Activated CD4-positive, CD25-positive, alpha-beta regulatory T cell treated with anti-CD3 and anti-CD28 coated beads, Interleukin-2, amount 50 U/mL, for 72 hours (primary cell): ENCODE results near the gene MRPL32.
A peak's percentile ranks its signal among the peaks of the same experiment; 100 is the strongest.
"Not testable (repeated sequence)": the region's sequence is repeated elsewhere in the genome, so short reads cannot be mapped to it uniquely, and the experiment has no call there.

Source experiments
- DNase-seq: peaks from one replicate; pipeline ENCODE4 v3.0.0; 2021

Gene MRPL32

DNA sequence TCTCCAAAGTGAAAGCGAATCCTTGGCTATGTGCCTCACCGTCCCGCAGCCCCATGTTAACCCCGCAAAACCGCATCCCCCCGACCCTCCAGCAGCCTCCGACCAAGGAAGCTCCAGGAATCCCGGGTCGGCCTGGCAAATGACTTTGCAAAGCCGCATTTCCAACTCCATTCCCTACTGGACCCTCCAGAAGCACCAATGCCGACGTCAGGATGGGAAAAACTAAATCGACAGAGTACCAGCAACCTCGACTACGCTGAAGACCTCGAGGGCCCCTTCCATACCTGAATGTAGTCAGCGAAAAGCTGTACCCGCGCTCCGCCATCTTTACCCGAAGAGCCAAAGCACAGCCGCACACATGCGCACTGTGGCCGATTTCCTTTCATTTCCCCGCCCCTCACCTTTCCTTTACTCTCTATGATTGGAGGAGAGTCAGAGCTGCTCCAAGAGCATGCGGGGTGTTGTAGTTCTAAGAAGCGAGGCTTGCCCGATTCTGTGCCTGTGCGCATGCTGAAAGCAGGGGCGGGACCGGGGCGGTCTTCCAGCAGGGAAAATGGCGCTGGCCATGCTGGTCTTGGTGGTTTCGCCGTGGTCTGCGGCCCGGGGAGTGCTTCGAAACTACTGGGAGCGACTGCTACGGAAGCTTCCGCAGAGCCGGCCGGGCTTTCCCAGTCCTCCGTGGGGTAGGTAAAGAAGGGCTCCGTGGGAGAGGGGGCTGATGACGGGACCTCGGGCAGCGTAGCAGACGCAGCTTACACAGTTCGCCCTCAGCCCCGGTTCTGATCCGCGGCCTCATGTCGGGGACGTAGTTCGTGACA is at the start of gene MRPL32, which contains the start of gene PSMA2:
TSS of gene MRPL32 (plus strand) at position 543 of the 818 bp plus-strand sequence. CDS start at position 554, 11 bp downstream.
TSS of gene PSMA2 (minus strand) at position 341 of the 818 bp plus-strand sequence. CDS start at position 325, 16 bp downstream.
- DNase-seq, result peak; percentile 90

- DNase-seq, result no peak
Measured at GRCh38 chr7:42883950-42884349, 48.2 kb upstream of the MRPL32 start.

DNA sequence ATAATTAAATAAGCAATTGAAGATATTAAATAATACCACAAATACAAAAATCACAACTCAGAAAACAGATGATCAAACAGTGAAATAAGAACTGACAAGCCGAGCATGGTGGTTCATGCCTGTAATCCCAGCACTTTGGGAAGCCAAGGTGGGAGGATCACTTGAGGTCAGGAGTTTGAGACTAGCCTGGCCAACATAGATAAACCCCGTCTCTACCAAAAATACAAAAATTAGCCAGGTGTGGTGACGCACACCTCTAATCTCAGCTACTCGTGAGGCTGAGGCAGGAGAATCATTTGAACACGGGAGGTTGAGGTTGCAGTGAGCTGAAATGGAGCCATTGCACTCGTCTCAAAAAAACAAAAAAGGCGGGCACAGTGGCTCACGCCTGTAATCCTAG is 47.0 kb upstream of the MRPL32 start:
- DNase-seq, result not testable (repeated sequence)

DNA sequence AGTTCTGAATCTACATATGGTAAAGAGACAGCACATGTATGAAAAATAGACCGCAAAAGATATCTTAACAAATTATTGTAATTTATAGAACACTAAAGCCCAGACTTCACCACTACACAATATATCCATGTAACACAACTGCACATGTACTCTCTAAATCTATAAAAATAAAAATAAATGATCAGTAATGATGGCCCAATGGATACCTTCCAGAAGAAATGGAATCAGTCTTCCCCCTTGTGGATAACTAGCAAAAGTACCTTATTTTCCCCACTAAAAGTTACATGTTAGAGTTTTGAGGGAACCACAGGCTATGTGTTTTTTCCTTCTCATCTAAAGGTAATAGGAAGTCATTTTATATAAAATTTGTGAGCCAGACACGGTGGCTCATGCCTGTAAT is 46.0 kb upstream of the MRPL32 start:
- DNase-seq, result no peak

- DNase-seq, result no peak
Measured at GRCh38 chr7:42886893-42887505, 45.2 kb upstream of the MRPL32 start.

DNA sequence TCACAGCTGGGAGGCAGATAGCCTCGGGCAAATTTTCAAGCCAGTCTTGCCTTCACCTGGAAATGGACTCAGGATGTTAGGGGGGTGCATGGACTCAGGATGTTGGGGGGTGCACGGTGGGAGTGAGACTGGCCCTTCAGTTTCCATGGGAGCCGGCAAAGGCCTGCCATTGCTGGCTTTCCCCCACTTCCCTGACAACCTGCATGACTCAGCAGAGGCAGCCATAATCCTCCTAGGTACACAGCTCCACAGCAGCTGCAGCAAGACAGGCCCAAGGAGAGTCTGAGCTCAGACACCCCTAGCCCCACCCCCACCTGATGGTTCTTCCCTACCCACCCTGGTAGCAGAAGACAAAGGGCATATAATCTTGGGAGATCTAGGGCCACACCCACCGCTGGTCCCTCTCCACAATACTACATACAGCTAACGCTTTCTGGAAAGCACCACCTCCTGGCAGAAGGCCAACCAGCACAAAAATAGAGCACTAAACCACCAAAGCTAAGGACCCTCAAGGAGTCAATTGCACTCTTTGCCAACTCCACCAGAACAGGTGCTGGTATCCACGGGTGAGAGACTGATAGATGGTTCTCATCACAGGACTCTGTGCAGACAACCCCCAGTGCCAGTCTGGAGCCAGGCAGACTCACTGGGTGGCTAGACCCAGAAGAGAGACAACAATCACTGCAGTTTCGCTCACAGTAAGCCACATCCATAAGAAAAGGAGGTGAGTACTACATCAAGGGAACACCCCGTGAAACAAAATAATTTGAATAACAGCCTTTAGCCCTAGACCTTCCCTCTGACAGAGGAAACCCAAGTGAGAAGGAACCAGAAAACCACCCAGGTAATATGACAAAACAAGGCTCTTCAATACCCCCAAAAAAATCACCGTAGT is 38.6 kb upstream of the MRPL32 start:
- DNase-seq, result no peak

DNA sequence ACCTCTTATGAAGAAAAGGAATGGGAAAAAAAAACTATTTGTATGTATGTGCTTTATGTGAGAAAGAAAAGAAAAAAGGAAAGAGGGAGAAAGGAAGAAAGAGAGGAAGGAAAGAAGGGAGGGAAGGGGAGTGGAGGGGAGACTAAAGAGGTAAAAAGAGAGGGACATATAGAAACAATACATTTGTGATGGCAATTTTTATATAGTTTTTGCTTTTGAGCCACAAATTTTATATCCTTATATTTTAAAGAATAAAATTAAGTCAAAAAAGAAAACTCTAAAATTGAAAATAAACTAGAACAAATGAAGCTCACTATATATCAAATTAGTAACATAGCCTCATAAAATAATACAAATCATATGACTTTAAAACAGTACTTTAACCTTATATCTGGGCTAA is 31.3 kb upstream of the MRPL32 start:
- DNase-seq, result no peak

- no peak for DNase-seq
Measured at GRCh38 chr7:42902331-42902730, 29.8 kb upstream of the MRPL32 start.

GRCh38 chr7:42906181-42906580 is 26.0 kb upstream of the MRPL32 start:
- no peak for DNase-seq

DNA sequence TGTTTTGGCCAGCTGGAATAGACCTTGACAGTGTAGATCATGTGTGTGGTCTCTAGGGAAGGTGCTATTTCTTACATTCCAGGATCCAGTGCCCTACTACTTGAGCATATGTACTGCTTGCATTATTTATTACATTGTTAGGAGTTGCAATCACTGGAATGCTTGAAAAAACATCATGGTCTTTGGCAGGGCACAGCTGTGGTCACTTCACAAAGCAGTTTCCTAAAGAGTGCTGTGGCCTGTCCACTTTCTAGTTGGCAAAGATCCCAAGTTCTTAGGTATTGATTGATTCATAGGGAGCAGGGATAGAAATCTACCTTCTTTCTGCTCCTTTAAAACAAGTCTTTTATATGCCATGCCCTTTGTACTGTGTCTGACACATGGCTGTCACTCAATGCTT is 24.9 kb upstream of the MRPL32 start:
- DNase-seq, result no peak

- no peak for DNase-seq
Measured at GRCh38 chr7:42910306-42910705, 21.9 kb upstream of the MRPL32 start.

DNA sequence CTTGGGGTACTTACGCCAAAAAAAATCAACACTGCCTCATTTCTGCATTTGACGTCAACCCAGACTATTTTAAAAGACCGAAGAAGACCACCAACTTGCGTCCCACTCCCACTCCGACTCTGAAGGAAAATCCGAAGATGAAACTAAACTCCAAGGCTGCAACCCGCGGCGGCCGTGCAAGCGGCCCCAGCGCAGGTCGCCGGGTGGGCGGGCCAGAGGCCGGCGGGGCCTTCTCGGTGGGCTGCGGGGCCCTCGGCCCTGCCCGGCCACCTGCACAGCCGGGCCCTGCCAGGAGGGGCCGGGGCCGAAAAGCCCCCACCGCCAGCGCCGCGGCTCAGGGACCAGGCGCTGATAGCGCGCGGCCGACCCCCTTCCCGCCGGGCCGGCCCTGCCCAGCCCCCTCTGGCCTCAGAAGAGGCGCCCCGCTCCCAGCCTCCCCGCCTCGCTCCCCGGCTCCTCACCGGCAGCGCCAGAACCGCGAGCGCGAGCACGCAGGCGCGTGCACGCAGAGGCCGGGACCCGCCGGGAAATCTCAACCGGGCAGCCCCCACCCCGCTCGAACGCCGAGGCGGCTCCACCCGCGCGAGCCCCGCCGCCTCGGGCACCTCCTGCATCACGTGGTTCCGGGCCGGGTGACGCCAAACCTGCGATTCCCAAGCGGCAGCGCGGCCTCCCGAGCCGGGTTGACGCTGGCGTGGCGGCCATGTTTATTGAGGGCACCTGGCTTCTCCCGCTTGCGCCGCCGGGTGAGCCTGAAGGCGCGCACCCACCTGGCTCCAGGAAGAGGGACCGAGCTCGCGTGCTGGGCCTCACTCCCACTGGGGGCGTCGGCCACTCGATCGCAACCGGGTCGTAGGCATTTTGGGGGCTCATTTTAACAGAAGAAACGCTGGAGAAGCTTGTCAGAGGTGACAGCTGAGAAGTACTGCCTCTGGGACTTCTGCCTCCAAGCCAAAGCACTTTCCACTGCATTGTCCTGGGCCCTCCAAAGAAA is 20.4 kb upstream of the MRPL32 start, which contains the start of gene C7orf25:
TSS of gene C7orf25 (minus strand) at position 617 of the 994 bp plus-strand sequence. CDS start 1,170 bp downstream, outside the sequence.
- peak; percentile 94 for DNase-seq

GRCh38 chr7:42913591-42913990 is 18.6 kb upstream of the MRPL32 start:
- DNase-seq, result no peak

DNA sequence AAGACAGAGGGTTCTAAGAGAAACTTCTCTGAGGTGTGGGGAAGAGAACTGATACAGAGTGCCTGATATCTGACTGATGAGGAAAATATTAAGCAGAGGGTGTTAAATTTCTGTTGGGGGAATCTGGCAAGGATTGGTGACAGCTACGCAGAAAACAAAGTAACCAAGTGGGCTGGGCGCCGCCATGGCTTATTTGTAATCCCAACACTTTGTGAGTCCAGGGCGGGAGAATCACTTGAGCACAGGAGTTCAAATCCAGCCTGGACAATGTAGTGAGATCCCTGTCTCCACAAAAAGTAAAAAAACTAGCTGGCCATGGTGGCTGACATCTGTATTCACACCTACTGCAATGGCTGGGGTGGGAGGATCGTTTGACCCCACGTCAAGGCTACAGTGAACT is 18.2 kb upstream of the MRPL32 start:
- DNase-seq, result no peak

DNA sequence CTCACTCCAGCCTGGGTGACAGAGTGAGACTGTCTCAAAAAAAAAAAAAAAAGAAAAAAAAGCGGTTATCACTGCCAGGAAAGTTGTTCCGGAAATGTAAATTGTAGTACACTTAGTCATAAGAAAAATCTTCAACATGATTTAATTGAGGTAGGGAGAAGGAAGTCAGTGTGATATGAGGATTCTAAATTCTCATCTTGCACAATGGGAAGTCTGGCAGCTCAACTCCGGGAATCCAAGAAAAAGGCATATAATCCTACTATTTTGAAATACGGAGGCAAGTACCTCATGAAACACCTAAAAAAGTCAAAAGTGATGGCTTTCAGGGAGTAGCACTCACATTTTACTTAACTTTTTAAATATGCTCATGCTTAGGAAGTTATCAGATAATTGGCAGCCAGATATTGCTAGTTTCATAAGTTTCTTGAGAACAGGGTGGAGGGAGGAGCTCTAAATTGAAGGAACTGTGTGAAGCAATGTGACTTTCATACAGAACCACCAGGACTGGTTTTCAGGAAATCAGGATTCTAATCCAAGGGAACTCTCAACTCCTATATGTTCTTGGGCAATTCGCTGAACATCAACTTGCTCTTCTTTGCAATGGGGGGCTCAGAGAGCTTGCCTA is 17.6 kb upstream of the MRPL32 start:
- DNase-seq, result no peak

DNA sequence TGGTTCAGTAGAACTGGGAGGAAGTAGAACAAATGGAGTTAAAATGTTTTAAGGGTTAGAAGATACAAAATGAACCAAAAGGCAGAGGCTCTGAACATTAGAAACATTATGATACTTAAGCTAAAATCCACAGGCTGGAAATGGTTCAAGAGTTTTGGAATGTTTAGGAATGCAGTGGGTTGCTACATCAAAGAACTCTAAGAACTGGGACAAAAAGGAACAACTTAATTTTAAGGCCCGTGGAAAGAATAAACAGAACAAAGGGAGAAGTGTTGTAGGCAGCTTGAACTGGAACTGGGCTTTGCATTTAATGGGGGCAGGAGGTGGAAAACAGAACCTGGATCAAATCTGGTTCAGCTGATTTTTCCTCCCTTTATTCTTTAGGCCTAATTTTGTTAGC is 16.8 kb upstream of the MRPL32 start:
- DNase-seq, result no peak

GRCh38 chr7:42922017-42922753 is 10.0 kb upstream of the MRPL32 start:
- no peak for DNase-seq

GRCh38 chr7:42924223-42924838 is 7.8 kb upstream of the MRPL32 start:
- DNase-seq, result no peak

DNA sequence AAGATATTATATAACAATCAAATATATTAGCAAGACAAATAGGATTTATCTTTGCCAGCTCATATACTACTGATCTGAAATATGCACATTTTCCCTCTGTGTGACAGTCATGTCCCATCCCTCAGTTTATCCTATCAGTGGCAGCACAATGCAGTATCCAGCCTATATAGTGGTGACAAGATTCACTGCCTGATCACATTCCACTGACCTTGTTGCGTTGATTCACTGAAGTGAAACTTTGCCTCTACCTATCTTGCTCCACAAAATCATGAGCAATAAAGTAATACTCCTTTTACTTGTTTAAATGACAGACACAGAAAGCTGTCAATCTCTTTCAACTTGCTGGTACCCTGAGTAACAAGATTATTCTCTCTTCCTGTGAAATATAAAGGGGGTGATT is 6.5 kb upstream of the MRPL32 start:
- DNase-seq, result no peak

DNA sequence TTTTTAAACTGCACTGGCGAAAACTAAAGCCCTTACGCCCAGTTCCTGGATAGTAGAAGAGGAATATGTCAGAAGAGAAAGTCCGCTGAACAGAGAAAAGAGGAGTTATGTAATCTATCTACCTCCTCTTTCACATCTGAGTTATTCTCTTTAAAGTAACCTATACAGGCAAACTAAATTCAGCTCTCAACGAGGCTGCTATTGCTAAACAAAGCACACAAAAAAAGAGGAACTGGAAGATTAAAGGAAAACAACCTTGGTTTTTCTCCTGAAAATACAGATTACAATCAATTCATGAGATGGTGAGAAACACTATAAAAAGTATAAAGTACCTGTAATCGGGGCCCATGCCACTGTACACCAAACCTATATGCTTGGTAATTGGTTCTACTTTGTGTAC is 6.0 kb upstream of the MRPL32 start:
- no peak for DNase-seq
